HG03378 (cell line): ENCODE data around the gene AKAP14.
"Not testable (repeated sequence)": the region's sequence is repeated elsewhere in the genome, so short reads cannot be mapped to it uniquely, and the experiment has no call there.

Experiments
- ATAC-seq: cut with Tn5 transposase; IDR thresholded peaks from one replicate; pipeline ENCODE4 v1.9.1; 2021; ENCODE audit warnings: mild to moderate bottlenecking, moderate library complexity; ENCODE audit not compliant: unreplicated experiment

The AKAP14 gene

GRCh38 chrX:119895843-119896326, at the start of gene AKAP14:
Gene AKAP14, plus strand, starts transcription at chrX:119895893. Its CDS starts 7,331 bp downstream, at chrX:119903224.
- no peak for ATAC-seq

GRCh38 chrX:119852382-119853353, 43.0 kb upstream of the AKAP14 start, which contains the start of gene UPF3B:
Gene UPF3B, minus strand, starts transcription at chrX:119852963. Its CDS starts 35 bp downstream, at chrX:119852928.
- peak; percentile 95 for ATAC-seq

- ATAC-seq, result no peak
These were observed 42.2 kb upstream of the AKAP14 start for GRCh38 chrX:119853444-119853843.

GRCh38 chrX:119870626-119871131, 25.0 kb upstream of the AKAP14 start:
- no peak for ATAC-seq

- ATAC-seq, result peak; percentile 36
These were observed 24.5 kb upstream of the AKAP14 start for GRCh38 chrX:119871245-119871598.

GRCh38 chrX:119871599-119872395, 23.9 kb upstream of the AKAP14 start, which contains the start of the genes NDUFA1 and RNF113A:
Gene NDUFA1, plus strand, starts transcription at chrX:119871832. Its CDS starts 80 bp downstream, at chrX:119871912.
Gene RNF113A, minus strand, starts transcription at chrX:119871733. Its CDS starts 120 bp downstream, at chrX:119871613.
- peak; percentile 89 for ATAC-seq

- ATAC-seq, result no peak
These were observed 17.0 kb upstream of the AKAP14 start for GRCh38 chrX:119878740-119879139.

GRCh38 chrX:119880076-119880475, 15.6 kb upstream of the AKAP14 start:
- ATAC-seq, result no peak

GRCh38 chrX:119880552-119881437, 14.9 kb upstream of the AKAP14 start:
- peak; percentile 80 for ATAC-seq

- ATAC-seq, result no peak
These were observed 9.9 kb upstream of the AKAP14 start for GRCh38 chrX:119885554-119886428.

GRCh38 chrX:119887721-119888425, 7.8 kb upstream of the AKAP14 start:
- peak; percentile 50 for ATAC-seq

GRCh38 chrX:119890626-119891025, 5.1 kb upstream of the AKAP14 start:
- not testable (repeated sequence) for ATAC-seq

- not testable (repeated sequence) for ATAC-seq
These were observed 3.6 kb upstream of the AKAP14 start for GRCh38 chrX:119891961-119892692.

- no peak for ATAC-seq
These were observed 3.4 kb downstream of the AKAP14 start for GRCh38 chrX:119899125-119899524.

- ATAC-seq, result no peak
These were observed 5.3 kb downstream of the AKAP14 start for GRCh38 chrX:119900976-119901375.

GRCh38 chrX:119916310-119916709, 20.6 kb downstream of the AKAP14 start:
- no peak for ATAC-seq

- ATAC-seq, result no peak
These were observed 22.2 kb downstream of the AKAP14 start for GRCh38 chrX:119917877-119918276.
